GM23338 (cell line): Measurements from ENCODE around the gene SMYD3. TPM values are rescaled to one million over a fixed set of nuclear protein-coding genes. Genes with fewer than 3 reads are reported as not detected.

Experiments
- ATAC-seq: fragments of 200-7000 bp; cut with Tn5 transposase; 3 replicates; pipeline ENCODE4 v1.9.1; 2020
- DNase-seq: peaks from one replicate; pipeline ENCODE4 v3.0.0-alpha.2; 2015; ENCODE audit warnings: low spot score
- H2AFZ ChIP-seq: fragments of 200-600 bp; sonication (generic); 2 replicates; pipeline ENCODE4 v1.8.0; 2016; ENCODE audit warnings: antibody characterized with exemption, mild to moderate bottlenecking, moderate library complexity
- H3F3A ChIP-seq: fragments of 200-600 bp; sonication (generic); replicated peaks from 2 replicates; pipeline ENCODE4 v1.8.0; 2017; ENCODE audit warnings: antibody characterized with exemption, mixed run types, low read depth
- H3K27ac ChIP-seq: fragments of 200-600 bp; sonication (generic); 2 replicates; pipeline ENCODE4 v1.6.1; 2016; ENCODE audit warnings: low read depth
- H3K27me3 ChIP-seq: fragments of 200-600 bp; sonication (generic); 2 replicates; pipeline ENCODE4 v1.8.0; 2016; ENCODE audit warnings: mild to moderate bottlenecking, mixed run types, moderate library complexity; ENCODE audit not compliant: insufficient read depth
- H3K36me3 ChIP-seq: fragments of 200-600 bp; sonication (generic); 2 replicates; pipeline ENCODE4 v1.8.0; 2016; ENCODE audit warnings: mild to moderate bottlenecking; ENCODE audit not compliant: insufficient read depth
- H3K4me1 ChIP-seq: fragments of 200-600 bp; sonication (generic); 2 replicates; pipeline ENCODE4 v1.8.0; 2016; ENCODE audit warnings: mild to moderate bottlenecking, moderate library complexity; ENCODE audit not compliant: insufficient read depth
- H3K4me2 ChIP-seq: fragments of 200-600 bp; sonication (generic); 2 replicates; pipeline ENCODE4 v1.7.1; 2017; ENCODE audit warnings: mixed run types
- H3K4me3 ChIP-seq: fragments of 200-600 bp; sonication (generic); 2 replicates; pipeline ENCODE4 v1.6.1; 2016; ENCODE audit warnings: mixed run types
- H3K79me2 ChIP-seq: fragments of 200-600 bp; sonication (generic); replicated peaks from 2 replicates; pipeline ENCODE4 v1.8.0; 2017; ENCODE audit warnings: mild to moderate bottlenecking; ENCODE audit not compliant: insufficient read depth
- H3K9me2 ChIP-seq: fragments of 200-600 bp; sonication (generic); 2 replicates; pipeline ENCODE4 v1.8.0; 2017; ENCODE audit not compliant: insufficient read depth
- H4K20me1 ChIP-seq: fragments of 200-600 bp; sonication (generic); replicated peaks from 2 replicates; pipeline ENCODE4 v1.8.0; 2017; ENCODE audit warnings: mild to moderate bottlenecking; ENCODE audit not compliant: insufficient read depth
- H3K27ac Mint-ChIP-seq: 2 replicates; pipeline ENCODE4 v1.8.0; 2020; ENCODE audit warnings: inconsistent platforms, mild to moderate bottlenecking, moderate library complexity, mixed read lengths
- H3K27me3 Mint-ChIP-seq: 3 replicates; pipeline ENCODE4 v1.8.0; 2022; ENCODE audit warnings: low read depth, mild to moderate bottlenecking, moderate library complexity, mixed read lengths, inconsistent platforms; ENCODE audit not compliant: insufficient read depth, poor library complexity
- H3K36me3 Mint-ChIP-seq: 3 replicates; pipeline ENCODE4 v1.8.0; 2021; ENCODE audit warnings: low read depth, mild to moderate bottlenecking, inconsistent platforms, moderate library complexity, mixed read lengths
- H3K4me1 Mint-ChIP-seq: 3 replicates; pipeline ENCODE4 v1.8.0; 2020; ENCODE audit warnings: mild to moderate bottlenecking, inconsistent platforms, mixed read lengths
- H3K4me3 Mint-ChIP-seq: 3 replicates; pipeline ENCODE4 v1.8.0; 2021; ENCODE audit warnings: moderate library complexity, mild to moderate bottlenecking, inconsistent platforms, mixed read lengths
- H3K9me3 Mint-ChIP-seq: 3 replicates; pipeline ENCODE4 v1.8.0; 2020; ENCODE audit warnings: moderate library complexity, mild to moderate bottlenecking, inconsistent platforms, mixed read lengths
- CREB1 ChIP-seq: fragments of 250-450 bp; sonication (Bioruptor Pico); IDR thresholded peaks from 2 replicates; pipeline ENCODE4 v1.5.0; 2020; ENCODE audit warnings: low read depth, mild to moderate bottlenecking, moderate library complexity
- CTCF ChIP-seq, 2 experiments: fragments of 200-600 bp in 1 of 2; sonication (generic) in 1 of 2; conservative IDR thresholded peaks; 2 replicates each; pipeline versions ENCODE4 v1.5.1 to v1.6.1; 2016 to 2017; ENCODE audit warnings: antibody characterized with exemption in 2 of 2, low read depth in 2 of 2, mild to moderate bottlenecking in 2 of 2, moderate library complexity in 1 of 2
- EZH2 ChIP-seq: fragments of 200-600 bp; sonication (generic); IDR thresholded peaks from one replicate; pipeline ENCODE4 v1.8.0; 2017; ENCODE audit warnings: antibody characterized with exemption, mild to moderate bottlenecking, low read depth; ENCODE audit not compliant: unreplicated experiment
- EZH2phosphoT487 ChIP-seq: fragments of 200-600 bp; sonication (generic); IDR thresholded peaks from one replicate; pipeline ENCODE4 v1.8.1; 2018; ENCODE audit warnings: antibody characterized with exemption; ENCODE audit not compliant: unreplicated experiment
- JUNB ChIP-seq: IDR thresholded peaks from one replicate; pipeline ENCODE4 v1.6.1; 2016; ENCODE audit warnings: antibody characterized with exemption; ENCODE audit not compliant: unreplicated experiment
- NANOG ChIP-seq: IDR thresholded peaks from 2 replicates; pipeline ENCODE4 v1.6.1; 2016; ENCODE audit warnings: antibody characterized with exemption, borderline replicate concordance
- ZNF331 ChIP-seq: fragments of 250-450 bp; sonication (Bioruptor Pico); IDR thresholded peaks from 2 replicates; pipeline ENCODE4 v1.5.0; 2020; ENCODE audit warnings: low read depth, mild to moderate bottlenecking, moderate library complexity
- ZNF462 ChIP-seq: fragments of 250-450 bp; sonication (Bioruptor Pico); IDR thresholded peaks from 2 replicates; pipeline ENCODE4 v1.5.0; 2020; ENCODE audit warnings: mild to moderate bottlenecking, moderate library complexity
- polyA plus RNA-seq: library from polyadenylated mRNA; unstranded; fragments of >200 nt; fragmentation: Nextera tagmentation; extraction: Ambion mirVana; gene quantifications from 2 replicates; pipeline ENCODE4 v1.2.1, GENCODE V29; 2016
- total RNA-seq: library from RNA; depleted of rRNA; stranded (reverse); fragments of >200 nt; shearing (Covaris generic); gene quantifications from 2 replicates; pipeline ENCODE4 v1.2.3, GENCODE V29; 2014

Gene SMYD3
- total and polyA plus RNA-seq, 2 experiments from 2014 or later: 31.8 to 34.4 TPM

- TF ChIP-seq ZNF462 (CRISPR knock-in tag) (no peak), EZH2phosphoT487 (no peak), ZNF331 (CRISPR knock-in tag) (no peak), CREB1 (no peak), EZH2 (no peak)
These were observed 567.2 kb downstream of the SMYD3 start (continued) for GRCh38 chr1:245939756-245940345.

GRCh38 chr1:245938046-245938435 lies 569.0 kb downstream of the SMYD3 start:
- Histone ChIP-seq H3K79me2 (no peaks in the 10 kb centered on the region), H3K4me3 (no peak overlapping the region), H3K27ac (no peak overlapping the region), H3K9me2 (no peaks in the 10 kb centered on the region), H3F3A (no peaks in the 10 kb centered on the region), H3K36me3 (no peaks in the 10 kb centered on the region), H4K20me1 (no peaks in the 10 kb centered on the region), H3K4me2 (no peak overlapping the region), H3K4me1 (peaks cover 24% of the 10 kb centered on the region), H3K27me3 (no peaks in the 10 kb centered on the region), H2AFZ (no peak overlapping the region)
- no peak for DNase-seq
- no peak overlapping the region for H3K27ac Mint-ChIP-seq
- H3K4me3 Mint-ChIP-seq: no peak overlapping the region
- no peaks in the 10 kb centered on the region for H3K9me3 Mint-ChIP-seq
- H3K27me3 Mint-ChIP-seq: peaks cover 8% of the 10 kb centered on the region
- no peaks in the 10 kb centered on the region for H3K36me3 Mint-ChIP-seq
- TF ChIP-seq CTCF (conservative IDR thresholded peaks at IDR 0.05; ENCODE audit: low read depth in 2 of 2) (no peak), EZH2phosphoT487 (no peak), NANOG (no peak), JUNB (no peak), EZH2 (no peak)
- ATAC-seq: no peak
- H3K4me1 Mint-ChIP-seq: peaks cover 31% of the 10 kb centered on the region
